ENCODE measurements around the gene ATP5IF1. TPM values are rescaled to one million over a fixed set of nuclear protein-coding genes. Genes with fewer than 3 reads are reported as not detected.

ATP5IF1 gene
- total and polyA plus RNA-seq, 9 of the 15 experiments (the other 6 are each of a cell fraction or from before 2014, with no cell fraction given): 292 to 1,422 (median 388) TPM

GRCh38 chr1:28282426-28283407 is 46.8 kb downstream of the ATP5IF1 start (continued):
- TF ChIP-seq RFX7 (CRISPR knock-in tag; IDR thresholded peaks at IDR 0.05) (no peak), ZNF589 (CRISPR knock-in tag; IDR thresholded peaks at IDR 0.05; ENCODE audit: low read depth) (no peak), ZKSCAN8 (CRISPR knock-in tag; IDR thresholded peaks at IDR 0.05) (no peak), HDAC2 (IDR thresholded peaks at IDR 0.05) (no peak), PML (IDR thresholded peaks at IDR 0.05; ENCODE audit: low read length) (no peak), GATAD2B (IDR thresholded peaks at IDR 0.05; ENCODE audit: borderline replicate concordance) (no peak), ZNF146 (CRISPR knock-in tag; IDR thresholded peaks at IDR 0.05; ENCODE audit: unreplicated experiment) (no peak), ZNF408 (CRISPR knock-in tag; IDR thresholded peaks at IDR 0.05; ENCODE audit: low read depth) (no peak), PATZ1 (CRISPR knock-in tag; IDR thresholded peaks at IDR 0.05; ENCODE audit: borderline replicate concordance) (no peak), HOXB6 (CRISPR knock-in tag; IDR thresholded peaks at IDR 0.05; ENCODE audit: borderline replicate concordance) (no peak), ZFP1 (CRISPR knock-in tag; IDR thresholded peaks at IDR 0.05) (no peak), ARID1B (IDR thresholded peaks at IDR 0.05) (no peak), ZNF561 (CRISPR knock-in tag; conservative IDR thresholded peaks at IDR 0.05) (no peak), NFYB (IDR thresholded peaks at IDR 0.05; ENCODE audit: extremely low read depth, insufficient read length) (no peak)
- TF ChIP-seq, protein P1, sequence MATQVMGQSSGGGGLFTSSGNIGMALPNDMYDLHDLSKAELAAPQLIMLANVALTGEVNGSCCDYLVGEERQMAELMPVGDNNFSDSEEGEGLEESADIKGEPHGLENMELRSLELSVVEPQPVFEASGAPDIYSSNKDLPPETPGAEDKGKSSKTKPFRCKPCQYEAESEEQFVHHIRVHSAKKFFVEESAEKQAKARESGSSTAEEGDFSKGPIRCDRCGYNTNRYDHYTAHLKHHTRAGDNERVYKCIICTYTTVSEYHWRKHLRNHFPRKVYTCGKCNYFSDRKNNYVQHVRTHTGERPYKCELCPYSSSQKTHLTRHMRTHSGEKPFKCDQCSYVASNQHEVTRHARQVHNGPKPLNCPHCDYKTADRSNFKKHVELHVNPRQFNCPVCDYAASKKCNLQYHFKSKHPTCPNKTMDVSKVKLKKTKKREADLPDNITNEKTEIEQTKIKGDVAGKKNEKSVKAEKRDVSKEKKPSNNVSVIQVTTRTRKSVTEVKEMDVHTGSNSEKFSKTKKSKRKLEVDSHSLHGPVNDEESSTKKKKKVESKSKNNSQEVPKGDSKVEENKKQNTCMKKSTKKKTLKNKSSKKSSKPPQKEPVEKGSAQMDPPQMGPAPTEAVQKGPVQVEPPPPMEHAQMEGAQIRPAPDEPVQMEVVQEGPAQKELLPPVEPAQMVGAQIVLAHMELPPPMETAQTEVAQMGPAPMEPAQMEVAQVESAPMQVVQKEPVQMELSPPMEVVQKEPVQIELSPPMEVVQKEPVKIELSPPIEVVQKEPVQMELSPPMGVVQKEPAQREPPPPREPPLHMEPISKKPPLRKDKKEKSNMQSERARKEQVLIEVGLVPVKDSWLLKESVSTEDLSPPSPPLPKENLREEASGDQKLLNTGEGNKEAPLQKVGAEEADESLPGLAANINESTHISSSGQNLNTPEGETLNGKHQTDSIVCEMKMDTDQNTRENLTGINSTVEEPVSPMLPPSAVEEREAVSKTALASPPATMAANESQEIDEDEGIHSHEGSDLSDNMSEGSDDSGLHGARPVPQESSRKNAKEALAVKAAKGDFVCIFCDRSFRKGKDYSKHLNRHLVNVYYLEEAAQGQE (IDR thresholded peaks at IDR 0.05; ENCODE audit: borderline replicate concordance): no peak; the same call in 1 of the 2 replicates
- TF ChIP-seq, protein P1 (CRISPR knock-in tag; IDR thresholded peaks at IDR 0.05; ENCODE audit: low read depth): no peak

Measured in K562 (cell line).